Stimulated activated CD8-positive, alpha-beta memory T cell treated with anti-CD3 and anti-CD28 coated beads, Interleukin-4, amount 100 ng/mL, for 4 hours (primary cell): ENCODE measurements around the gene PAM.

Experiments used
- DNase-seq, 2 donors: peaks; one replicate each; pipeline ENCODE4 v3.0.0-alpha.2; 2020; ENCODE audit warnings: low read depth in 2 of 2, low spot score in 1 of 2

PAM gene

DNA sequence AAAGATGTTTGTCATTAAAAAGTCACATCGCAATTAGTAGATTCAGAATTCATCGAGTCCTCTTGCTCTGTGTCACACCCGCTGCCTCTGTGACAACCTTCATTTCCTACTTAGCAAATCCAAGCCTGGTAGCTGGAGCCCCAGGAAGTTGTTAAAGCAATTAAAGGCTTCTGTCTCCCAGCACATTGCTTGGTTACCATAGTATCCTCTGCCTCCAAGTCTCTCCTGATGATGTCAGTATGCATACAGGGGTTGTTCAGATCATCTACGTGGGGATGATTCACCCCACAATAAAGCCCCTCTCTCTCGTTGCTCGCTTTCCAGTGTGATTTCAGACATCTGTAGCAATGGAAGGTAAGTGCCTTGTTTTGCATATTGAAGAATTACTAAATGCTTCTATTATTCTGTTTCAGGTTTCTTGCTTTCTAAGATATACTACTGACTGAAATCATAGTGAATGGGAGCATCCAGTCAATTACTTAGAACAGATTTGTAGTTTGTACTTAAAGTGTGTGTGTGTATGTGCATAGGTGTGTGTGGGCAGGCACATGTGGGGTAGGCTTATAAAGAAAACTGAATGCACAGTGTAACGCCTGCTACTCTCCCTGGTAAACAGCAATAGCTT, 52.9 kb downstream of the PAM start:
- DNase-seq = no peak

GRCh38 chr5:102809033-102809432, 53.9 kb downstream of the PAM start:
- DNase-seq = no peak

GRCh38 chr5:102811972-102812371, 56.9 kb downstream of the PAM start:
- DNase-seq = no peak

DNA sequence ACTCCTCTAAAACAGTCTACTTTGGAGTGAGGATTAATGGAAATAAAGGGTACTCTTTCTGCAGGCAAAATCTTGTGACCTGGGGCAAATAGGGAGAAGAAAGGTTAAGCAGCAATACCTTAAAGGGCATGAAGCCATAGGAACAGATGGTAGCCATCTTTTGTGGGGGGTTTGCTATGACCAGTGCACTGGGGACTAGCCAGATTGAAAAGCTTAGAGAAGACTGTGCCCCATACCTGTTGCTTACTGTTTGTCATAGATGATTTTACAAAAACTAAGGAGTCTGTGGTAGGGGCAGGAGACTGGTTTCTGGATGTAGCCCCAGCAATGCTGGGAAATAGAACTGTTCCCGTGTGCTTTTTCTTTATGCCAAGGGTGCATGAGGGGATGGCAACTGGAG, 58.6 kb downstream of the PAM start:
- no peak for DNase-seq

GRCh38 chr5:102815084-102815483, 60.0 kb downstream of the PAM start:
- no peak for DNase-seq

- DNase-seq = no peak
Observed at GRCh38 chr5:102815540-102816332, 60.6 kb downstream of the PAM start.

GRCh38 chr5:102818345-102818744, 63.2 kb downstream of the PAM start:
- DNase-seq = no peak

- DNase-seq = no peak
Observed at GRCh38 chr5:102818934-102819333, 63.8 kb downstream of the PAM start.

DNA sequence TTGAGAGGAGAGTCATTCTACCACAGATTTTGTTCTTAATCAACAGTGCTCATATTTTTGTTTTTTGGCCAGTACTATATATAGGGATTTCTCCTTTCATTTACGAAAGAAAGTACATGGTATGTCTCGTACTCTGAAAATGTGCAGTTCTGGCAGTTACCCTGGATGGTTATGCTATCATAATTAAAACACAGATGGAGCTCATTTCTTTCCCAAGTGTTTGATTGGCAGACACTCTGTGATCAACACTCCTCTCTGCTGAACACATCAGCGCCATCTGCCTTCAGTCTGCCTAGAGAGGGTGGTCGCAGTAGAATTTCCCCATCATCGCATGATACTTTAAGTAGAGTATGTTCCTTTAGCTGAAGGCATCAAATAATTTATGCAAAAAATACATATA, 64.5 kb downstream of the PAM start:
- DNase-seq = no peak

DNA sequence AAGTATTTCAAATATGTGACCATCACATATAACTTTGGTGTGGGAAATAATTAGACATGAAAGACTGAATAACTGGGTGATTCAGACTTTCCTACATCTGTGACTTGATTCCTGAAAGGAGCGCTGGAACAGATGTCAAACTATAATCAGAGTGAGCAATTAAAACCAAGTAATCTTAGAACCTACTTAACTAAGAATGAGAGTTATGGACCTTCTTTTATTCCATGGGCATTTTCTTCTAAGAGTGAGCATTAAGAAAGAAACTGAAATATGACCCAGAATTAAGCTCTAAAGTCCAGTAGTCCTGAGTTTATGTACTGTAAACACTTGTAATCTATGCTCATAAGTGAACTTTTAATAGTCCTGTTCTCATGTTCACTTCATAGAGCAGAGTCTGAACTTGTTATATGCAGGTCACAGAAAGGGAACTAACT, 68.4 kb downstream of the PAM start:
- DNase-seq = no peak

GRCh38 chr5:102826629-102827028, 71.5 kb downstream of the PAM start:
- no peak for DNase-seq

GRCh38 chr5:102830241-102830640, 75.1 kb downstream of the PAM start:
- no peak for DNase-seq

DNA sequence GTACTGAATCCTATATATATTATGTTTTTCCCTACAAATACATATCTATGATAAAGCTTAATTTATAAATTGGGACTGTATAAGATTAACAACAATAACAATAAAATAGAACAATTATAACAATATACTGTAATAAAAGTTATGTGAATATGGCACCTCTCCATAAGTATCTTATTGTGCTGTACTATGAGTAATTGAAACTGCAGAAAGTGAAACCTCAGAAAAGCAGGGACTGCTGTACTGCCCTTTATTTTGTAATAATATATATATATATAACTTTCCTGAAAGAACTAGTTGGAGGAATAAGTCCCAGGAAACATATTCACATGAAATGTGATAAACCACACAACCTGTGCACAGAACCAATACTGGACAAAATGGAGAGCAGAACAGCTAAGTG, 77.3 kb downstream of the PAM start:
- no peak for DNase-seq

DNA sequence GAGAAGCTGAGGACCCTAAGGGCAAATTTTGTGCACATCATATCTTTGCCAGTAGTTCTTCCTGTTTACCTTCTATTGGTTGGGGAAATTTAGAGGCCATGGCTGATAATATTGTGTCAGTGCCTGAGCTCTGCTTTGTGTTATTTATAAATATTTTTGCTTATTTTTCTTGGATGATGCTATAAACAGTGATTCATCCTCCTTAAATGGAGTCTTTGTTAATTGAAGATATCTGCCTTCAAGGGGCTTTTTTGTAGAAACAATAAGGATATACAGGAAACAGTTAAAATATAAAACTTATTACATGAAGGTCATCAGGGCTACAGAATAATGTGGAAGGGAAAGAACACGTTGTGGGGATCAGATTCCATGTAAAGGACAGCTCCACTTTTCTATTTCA, 78.0 kb downstream of the PAM start:
- no peak for DNase-seq

DNA sequence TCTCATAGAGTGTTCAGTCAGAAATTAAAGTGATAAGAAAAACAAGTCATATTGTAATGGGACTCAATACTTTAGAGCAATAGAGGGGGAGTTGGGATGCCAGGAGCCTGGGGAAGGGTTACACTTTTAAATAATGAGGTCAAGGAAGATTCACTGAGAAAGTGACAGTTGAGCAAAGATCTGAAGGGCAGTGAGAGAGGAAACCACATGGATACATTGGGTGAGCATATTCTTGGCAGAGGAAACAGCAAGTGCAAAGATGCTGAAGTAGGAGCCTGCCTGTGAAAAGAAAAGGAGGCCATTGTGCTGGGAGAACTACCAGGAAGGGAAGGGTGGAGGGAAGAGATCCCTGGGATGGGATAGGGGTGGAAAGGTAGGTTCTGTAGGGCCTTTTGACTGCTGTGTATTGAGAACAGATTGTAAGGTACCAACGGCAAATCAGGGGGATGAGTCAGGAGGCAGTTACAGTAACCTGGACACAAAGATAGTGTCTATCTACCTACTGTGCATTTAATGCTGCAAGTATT, 79.4 kb downstream of the PAM start:
- no peak for DNase-seq

- no peak for DNase-seq
Observed at GRCh38 chr5:102835717-102836116, 80.6 kb downstream of the PAM start.

GRCh38 chr5:102841021-102841420, 85.9 kb downstream of the PAM start:
- no peak for DNase-seq

- no peak for DNase-seq
Observed at GRCh38 chr5:102843997-102844396, 88.9 kb downstream of the PAM start.

GRCh38 chr5:102845041-102845440, 89.9 kb downstream of the PAM start:
- DNase-seq = no peak

DNA sequence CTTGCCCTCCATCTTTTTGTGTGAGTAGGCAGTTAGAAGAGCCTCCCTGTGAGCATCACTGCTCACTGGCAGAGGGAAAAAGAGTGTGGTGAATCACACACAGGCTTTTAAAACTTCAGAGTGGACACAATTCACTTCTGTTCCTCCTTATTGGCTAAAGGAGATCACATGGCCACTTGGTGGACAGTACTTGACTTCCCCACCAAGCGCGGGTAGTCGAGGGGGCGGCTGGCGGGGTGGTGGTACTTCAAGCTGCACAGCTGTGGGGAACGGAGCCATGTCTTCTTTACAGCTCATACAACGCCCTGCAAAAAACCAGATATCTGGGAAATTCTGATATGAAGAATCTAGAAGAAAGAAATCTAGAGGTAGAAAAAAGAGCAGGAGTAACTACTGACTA, 95.4 kb downstream of the PAM start:
- DNase-seq = no peak

DNA sequence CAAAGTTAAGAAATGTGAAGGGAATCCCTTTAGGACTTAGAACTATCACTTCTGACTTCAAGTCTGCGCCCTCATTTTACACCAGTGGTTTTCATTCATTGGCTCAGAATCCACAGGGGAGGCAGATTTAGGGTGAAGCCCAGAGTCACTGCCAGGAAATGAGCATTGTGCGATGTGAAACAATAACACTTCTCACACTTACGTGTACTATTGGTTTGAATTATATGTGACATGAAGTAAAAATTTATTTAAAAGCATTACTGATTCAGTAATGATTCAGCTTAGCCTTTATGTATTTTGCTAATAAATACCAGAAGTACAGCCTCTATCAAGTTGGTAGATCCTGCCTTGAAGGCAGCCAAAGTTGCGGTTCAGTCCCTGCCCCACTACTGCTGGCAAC, 98.6 kb downstream of the PAM start:
- no peak for DNase-seq

DNA sequence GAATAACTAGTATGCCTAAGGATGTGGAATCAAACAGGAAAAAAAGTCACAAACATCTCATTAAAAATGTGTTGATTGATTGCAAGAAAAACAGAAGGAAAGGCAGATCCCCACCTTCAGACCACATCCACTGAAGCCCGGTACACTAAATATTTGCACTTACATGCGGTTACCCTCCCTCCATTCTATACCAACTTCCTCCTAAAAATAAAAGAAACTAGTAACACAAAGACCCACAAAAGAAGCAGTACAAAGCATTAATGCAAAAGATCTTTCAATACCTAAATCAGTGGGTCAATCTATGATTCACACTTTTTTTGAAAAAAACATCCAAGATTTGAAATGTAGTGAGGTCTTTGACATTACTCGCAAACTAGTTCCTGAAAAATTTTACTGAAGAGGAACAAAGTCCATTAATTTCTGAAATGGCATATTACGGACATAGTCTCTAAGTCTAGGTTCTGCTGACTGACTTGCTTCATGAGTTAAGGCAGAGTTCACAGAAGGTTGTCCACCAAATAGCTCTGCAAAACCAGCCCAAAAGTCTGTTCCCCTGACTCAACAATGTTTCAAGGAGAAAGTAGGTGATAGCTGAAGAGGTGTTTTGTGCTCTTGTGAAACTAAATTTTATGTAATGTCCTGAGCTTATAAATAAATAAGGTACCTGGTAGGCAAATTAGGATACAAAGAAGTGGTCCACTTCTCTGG, 100.7 kb downstream of the PAM start:
- no peak for DNase-seq
